Mesenchymal stem cell (in vitro differentiated cells and primary cell): ENCODE results near the gene SLC66A2.

ENCODE experiments used
- DNase-seq: peaks from one replicate; pipeline ENCODE4 v3.0.0-alpha.2; 2013
- H2AFZ ChIP-seq: one replicate; pipeline ENCODE4 v1.6.1; 2013; ENCODE audit warnings: low read depth, mild to moderate bottlenecking, control low read depth, inconsistent platforms, low read length, moderate library complexity
- H2AK5ac ChIP-seq: 2 replicates; pipeline ENCODE4 v1.6.1; 2013; ENCODE audit warnings: low read length, moderate library complexity, mild to moderate bottlenecking, inconsistent platforms; ENCODE audit not compliant: severe bottlenecking
- H2BK120ac ChIP-seq: one replicate; pipeline ENCODE4 v1.6.1; 2013; ENCODE audit warnings: low read depth, mild to moderate bottlenecking, inconsistent platforms, low read length, moderate library complexity
- H2BK12ac ChIP-seq, 2 experiments: one replicate each; pipeline ENCODE4 v1.6.1; 2013; ENCODE audit warnings: inconsistent platforms in 2 of 2, low read length in 2 of 2, mild to moderate bottlenecking in 2 of 2, moderate library complexity in 2 of 2, control low read depth in 1 of 2
- H2BK15ac ChIP-seq: one replicate; pipeline ENCODE4 v1.6.1; 2013; ENCODE audit warnings: mild to moderate bottlenecking, low read depth, inconsistent platforms; ENCODE audit not compliant: poor library complexity, severe bottlenecking
- H2BK5ac ChIP-seq: 2 replicates; pipeline ENCODE4 v1.6.1; 2013; ENCODE audit warnings: low read depth, mild to moderate bottlenecking, low read length, control low read depth, inconsistent platforms; ENCODE audit not compliant: poor library complexity, severe bottlenecking
- H3K14ac ChIP-seq, 2 experiments: one replicate each; pipeline ENCODE4 v1.6.1; 2013; ENCODE audit warnings: inconsistent platforms in 2 of 2, low read length in 2 of 2, control low read depth in 1 of 2, mild to moderate bottlenecking in 1 of 2, moderate library complexity in 1 of 2
- H3K18ac ChIP-seq, 2 experiments: one replicate each; pipeline ENCODE4 v1.6.1; 2013; ENCODE audit warnings: inconsistent platforms in 2 of 2, low read length in 2 of 2, control low read depth in 1 of 2, low read depth in 1 of 2, mild to moderate bottlenecking in 1 of 2
- H3K23ac ChIP-seq, 2 experiments: one replicate each; pipeline ENCODE4 v1.6.1; 2013; ENCODE audit warnings: inconsistent platforms in 2 of 2, low read length in 2 of 2, mild to moderate bottlenecking in 2 of 2, moderate library complexity in 2 of 2, control low read depth in 1 of 2
- H3K27ac ChIP-seq: 2 replicates; pipeline ENCODE4 v1.5.1; 2013; ENCODE audit warnings: mild to moderate bottlenecking, moderate library complexity, low read length, control low read depth, inconsistent platforms; ENCODE audit not compliant: poor library complexity, severe bottlenecking
- H3K27me3 ChIP-seq, 2 experiments: 2 replicates each; pipeline versions ENCODE4 v1.6.1 to v1.7.0; 2013; ENCODE audit warnings: low read length in 2 of 2, mild to moderate bottlenecking in 2 of 2, moderate library complexity in 2 of 2, control low read depth in 1 of 2, inconsistent platforms in 1 of 2; ENCODE audit not compliant: control insufficient read depth in 1 of 2, insufficient read depth in 1 of 2
- H3K36me3 ChIP-seq, 2 experiments: 2 replicates each; pipeline versions ENCODE4 v1.6.1 to v1.7.0; 2013; ENCODE audit warnings: low read length in 2 of 2, control low read depth in 1 of 2, inconsistent platforms in 1 of 2, low read depth in 1 of 2, mild to moderate bottlenecking in 1 of 2; ENCODE audit not compliant: insufficient read depth in 2 of 2, control insufficient read depth in 1 of 2
- H3K4ac ChIP-seq, 2 experiments: one replicate each; pipeline ENCODE4 v1.6.1; 2013; ENCODE audit warnings: inconsistent platforms in 2 of 2, low read length in 2 of 2, mild to moderate bottlenecking in 2 of 2, moderate library complexity in 2 of 2, control low read depth in 1 of 2, low read depth in 1 of 2
- H3K4me1 ChIP-seq: 2 replicates; pipeline ENCODE4 v1.6.1; 2013; ENCODE audit warnings: low read depth, low read length, control low read depth; ENCODE audit not compliant: control insufficient read depth, insufficient read depth
- H3K4me2 ChIP-seq: 2 replicates; pipeline ENCODE4 v1.6.1; 2013; ENCODE audit warnings: low read length, mild to moderate bottlenecking, inconsistent platforms; ENCODE audit not compliant: poor library complexity, severe bottlenecking
- H3K4me3 ChIP-seq, 2 experiments: 2 replicates each; pipeline versions ENCODE4 v1.5.1 to v1.7.0; 2013; ENCODE audit warnings: low read length in 2 of 2, mild to moderate bottlenecking in 2 of 2, control low read depth in 1 of 2, low read depth in 1 of 2; ENCODE audit not compliant: insufficient read depth in 1 of 2
- H3K79me1 ChIP-seq: replicated peaks from 2 replicates; pipeline ENCODE4 v1.6.1; 2013; ENCODE audit warnings: mild to moderate bottlenecking, control low read depth, low read length, inconsistent platforms; ENCODE audit not compliant: poor library complexity, severe bottlenecking
- H3K9ac ChIP-seq: 2 replicates; pipeline ENCODE4 v1.7.0; 2013; ENCODE audit warnings: mild to moderate bottlenecking, low read length, moderate library complexity
- H3K9me3 ChIP-seq: 2 replicates; pipeline ENCODE4 v1.7.0; 2013; ENCODE audit warnings: mild to moderate bottlenecking, low read length; ENCODE audit not compliant: control insufficient read depth
- H4K8ac ChIP-seq: one replicate; pipeline ENCODE4 v1.6.1; 2013; ENCODE audit warnings: inconsistent platforms, mild to moderate bottlenecking, low read length, moderate library complexity
- H4K91ac ChIP-seq: one replicate; pipeline ENCODE4 v1.6.1; 2013; ENCODE audit warnings: mild to moderate bottlenecking, low read length, inconsistent platforms
- WGBS: methylation state at CpG from one replicate; pipeline ENCODE4 v1.1.7; 2013; ENCODE audit warnings: mixed read lengths; 5-methylcytosine and 5-hydroxymethylcytosine counted together

Gene SLC66A2

GRCh38 chr18:79950515-79951341, 725 bp downstream of the SLC66A2 start:
- Histone ChIP-seq H3K36me3 (peaks cover 13 to 17% of the 10 kb centered on the region in 2 experiments), H2BK15ac (peak overlapping the region; percentile 70), H2BK5ac (no peak overlapping the region), H3K79me1 (peaks cover 28% of the 10 kb centered on the region), H3K4me1 (peaks cover 29% of the 10 kb centered on the region), H3K4ac (peak overlapping the region; percentile 41 to 57), H3K27me3 (no peaks in the 10 kb centered on the region), H2BK120ac (peak overlapping the region; percentile 55), H3K18ac (peak overlapping the region; percentile 78 to 84), H3K9ac (peak overlapping the region; percentile 89), H4K91ac (peak overlapping the region; percentile 70), H3K23ac (peak overlapping the region in 1 of 2 experiments; percentile 74), H2AFZ (peak overlapping the region; percentile 46), H2AK5ac (no peak overlapping the region), H3K4me2 (peak overlapping the region; percentile 80), H4K8ac (no peak overlapping the region), H3K9me3 (no peaks in the 10 kb centered on the region), H3K4me3 (peak overlapping the region; percentile 93 to 94), H3K14ac (peak overlapping the region in 1 of 2 experiments; percentile 35), H2BK12ac (peak overlapping the region in 1 of 2 experiments; percentile 6), H3K27ac (no peak overlapping the region)
- DNase-seq, result peak; percentile 43
- WGBS, result 5% methylated on average over 63 of the region's 81 CpGs

DNA sequence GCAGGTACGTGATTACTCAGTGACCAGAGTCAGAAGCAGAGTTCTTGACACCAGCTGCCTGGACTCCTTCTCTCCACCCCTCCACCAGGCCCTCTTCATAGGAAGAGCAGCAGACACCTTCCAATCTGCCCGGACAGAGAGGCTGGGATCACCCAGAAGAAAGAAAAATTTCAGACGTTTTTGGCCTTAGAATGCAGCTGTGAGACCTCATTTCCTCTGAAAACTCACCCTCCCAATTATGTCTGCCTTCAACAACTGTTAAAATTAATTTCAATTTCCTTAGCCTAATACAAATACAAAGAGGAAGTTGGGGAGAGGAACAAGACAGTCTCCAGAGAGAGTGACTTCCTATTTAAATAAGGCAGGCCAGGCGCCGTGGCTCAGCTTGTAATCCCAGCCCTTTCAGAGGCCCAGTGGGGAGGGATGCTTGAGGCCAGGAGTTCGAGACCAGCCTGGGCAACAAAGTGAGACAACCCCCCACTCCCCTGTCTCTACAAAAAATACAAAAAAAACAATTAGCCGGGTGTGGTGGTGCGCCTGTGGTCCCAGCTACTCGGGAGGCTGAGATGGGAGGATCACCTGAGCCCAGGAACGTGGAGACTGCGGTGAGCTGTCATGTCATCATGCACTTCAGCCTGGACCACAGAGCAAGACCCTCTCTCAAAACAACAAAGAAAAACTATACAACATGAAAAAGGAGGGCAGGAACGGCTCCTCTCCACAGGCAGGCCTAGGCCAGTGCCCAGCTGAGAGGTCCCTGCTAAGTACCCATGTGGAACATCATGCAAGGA, 1.6 kb downstream of the SLC66A2 start:
- Histone ChIP-seq H3K27me3 (no peaks in the 10 kb centered on the region), H3K4me2 (peak overlapping the region; percentile 80), H3K4me3 (peak overlapping the region; percentile 93 to 94), H3K4ac (no peak overlapping the region), H3K4me1 (peaks cover 32% of the 10 kb centered on the region), H3K23ac (no peak overlapping the region), H3K9me3 (no peaks in the 10 kb centered on the region), H3K9ac (peak overlapping the region; percentile 89), H4K91ac (no peak overlapping the region), H3K27ac (no peak overlapping the region), H2AFZ (no peak overlapping the region), H2AK5ac (no peak overlapping the region), H3K14ac (no peak overlapping the region), H4K8ac (no peak overlapping the region), H3K36me3 (peaks cover 13 to 22% of the 10 kb centered on the region in 2 experiments), H2BK12ac (no peak overlapping the region), H2BK5ac (no peak overlapping the region), H3K18ac (no peak overlapping the region), H2BK15ac (no peak overlapping the region), H2BK120ac (no peak overlapping the region), H3K79me1 (peaks cover 32% of the 10 kb centered on the region)
- WGBS, result 72% methylated on average over 11 of the region's 12 CpGs
- no peak for DNase-seq

DNA sequence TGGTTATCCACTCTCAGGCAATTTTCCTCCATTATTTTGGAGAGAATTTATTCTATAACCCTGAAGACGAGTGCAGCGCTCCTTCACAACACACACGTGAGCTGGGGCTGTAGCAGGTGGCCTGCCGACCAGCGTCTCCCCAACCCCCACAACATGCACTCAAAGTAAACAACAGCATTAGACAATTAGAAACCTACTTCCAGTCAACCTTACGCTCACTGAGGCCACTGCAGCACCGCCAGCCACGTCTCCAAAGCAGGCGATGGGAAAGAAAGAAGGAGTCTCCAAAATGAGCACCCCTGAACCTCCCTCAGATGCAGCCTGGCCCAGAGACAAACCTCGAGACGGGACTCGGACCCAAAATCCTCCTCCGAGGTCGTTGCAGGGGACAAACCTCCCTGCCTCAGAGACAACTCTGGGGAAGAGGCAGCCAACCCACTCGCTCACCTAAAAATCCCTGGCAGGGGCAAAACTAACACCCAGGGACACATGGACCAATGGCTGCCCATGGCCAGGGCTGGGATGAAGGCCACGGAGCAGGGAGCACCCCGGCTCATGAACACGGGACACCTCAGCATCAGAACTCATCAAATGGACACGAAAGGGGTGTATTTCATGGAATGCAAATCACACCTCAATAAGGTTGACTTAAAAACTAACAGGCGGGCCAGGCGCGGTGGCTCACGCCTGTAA, 2.6 kb downstream of the SLC66A2 start:
- H2BK120ac ChIP-seq, result no peak overlapping the region
- peaks cover 41% of the 10 kb centered on the region for H3K4me1 ChIP-seq
- no peak overlapping the region for H2AK5ac ChIP-seq
- no peak overlapping the region for H3K4ac ChIP-seq
- H3K23ac ChIP-seq, result peak overlapping the region in 1 of 2 experiments; percentile 75
- no peaks in the 10 kb centered on the region for H3K27me3 ChIP-seq
- no peak overlapping the region for H3K4me2 ChIP-seq
- H3K79me1 ChIP-seq, result peaks cover 36% of the 10 kb centered on the region
- no peak overlapping the region for H3K27ac ChIP-seq
- no peak overlapping the region for H3K9ac ChIP-seq
- H3K4me3 ChIP-seq, result no peak overlapping the region
- H3K9me3 ChIP-seq, result no peaks in the 10 kb centered on the region
- WGBS, result 93% methylated on average over 23 of the region's 23 CpGs
- no peak overlapping the region for H2BK5ac ChIP-seq
- H3K36me3 ChIP-seq, result peaks cover 13 to 22% of the 10 kb centered on the region in 2 experiments
- no peak overlapping the region for H3K14ac ChIP-seq
- H2BK12ac ChIP-seq, result no peak overlapping the region
- H3K18ac ChIP-seq, result no peak overlapping the region
- no peak overlapping the region for H4K91ac ChIP-seq
- no peak overlapping the region for H4K8ac ChIP-seq
- H2BK15ac ChIP-seq, result no peak overlapping the region
- no peak overlapping the region for H2AFZ ChIP-seq
- no peak for DNase-seq
